Activated CD8-positive, alpha-beta memory T cell treated with anti-CD3 and anti-CD28 coated beads, Interleukin-2, amount 50 U/mL, for 24 hours (primary cell): ENCODE measurements around the gene ABHD2.
"Not testable (repeated sequence)": the region's sequence is repeated elsewhere in the genome, so short reads cannot be mapped to it uniquely, and the experiment has no call there.

Source experiments
- DNase-seq: peaks from one replicate; pipeline ENCODE4 v3.0.0-alpha.2; 2020; ENCODE audit errors: extremely low read depth

Gene ABHD2

GRCh38 chr15:89120479-89121000, 32.3 kb downstream of the ABHD2 start:
- not testable (repeated sequence) for DNase-seq

GRCh38 chr15:89121414-89121813, 33.2 kb downstream of the ABHD2 start:
- no peak for DNase-seq

GRCh38 chr15:89122505-89123180, 34.4 kb downstream of the ABHD2 start:
- no peak for DNase-seq

GRCh38 chr15:89123181-89123525, 34.9 kb downstream of the ABHD2 start:
- no peak for DNase-seq

- DNase-seq: no peak
These were observed 37.0 kb downstream of the ABHD2 start for GRCh38 chr15:89125088-89125826.

- no peak for DNase-seq
These were observed 37.8 kb downstream of the ABHD2 start for GRCh38 chr15:89126009-89126408.

GRCh38 chr15:89127054-89127702, 38.9 kb downstream of the ABHD2 start:
- no peak for DNase-seq

GRCh38 chr15:89128320-89129122, 40.3 kb downstream of the ABHD2 start:
- DNase-seq: no peak

- no peak for DNase-seq
These were observed 41.0 kb downstream of the ABHD2 start for GRCh38 chr15:89129123-89129815.

- DNase-seq: no peak
These were observed 41.5 kb downstream of the ABHD2 start for GRCh38 chr15:89129816-89130134.

- DNase-seq: no peak
These were observed 41.9 kb downstream of the ABHD2 start for GRCh38 chr15:89130201-89130600.

- no peak for DNase-seq
These were observed 43.5 kb downstream of the ABHD2 start for GRCh38 chr15:89131731-89132130.

- DNase-seq: no peak
These were observed 44.6 kb downstream of the ABHD2 start for GRCh38 chr15:89132611-89133507.

GRCh38 chr15:89135387-89136077, 47.3 kb downstream of the ABHD2 start:
- not testable (repeated sequence) for DNase-seq

GRCh38 chr15:89136078-89136806, 48.0 kb downstream of the ABHD2 start:
- no peak for DNase-seq

- no peak for DNase-seq
These were observed 48.8 kb downstream of the ABHD2 start for GRCh38 chr15:89136818-89137772.

GRCh38 chr15:89137926-89138325, 49.7 kb downstream of the ABHD2 start:
- DNase-seq: no peak
